Neutrophil (primary cell): Measurements from ENCODE around the gene TCFL5.
"Not testable (repeated sequence)": the region's sequence is repeated elsewhere in the genome, so short reads cannot be mapped to it uniquely, and the experiment has no call there.

Source experiments
- H3K27ac ChIP-seq: fragments of 200-600 bp; sonication (generic); 2 replicates; pipeline ENCODE4 v1.5.1; 2016; ENCODE audit warnings: mild to moderate bottlenecking, moderate library complexity
- H3K27me3 ChIP-seq: fragments of 200-600 bp; sonication (generic); 2 replicates; pipeline ENCODE4 v1.6.0; 2016; ENCODE audit warnings: mild to moderate bottlenecking
- H3K36me3 ChIP-seq: fragments of 200-600 bp; sonication (generic); 2 replicates; pipeline ENCODE4 v1.5.1; 2017
- H3K4me1 ChIP-seq, 2 experiments: fragments of 200-600 bp in 1 of 2; sonication (generic) in 1 of 2; 1 replicate in 1 of 2; 2 replicates in 1 of 2; pipeline versions ENCODE4 v1.5.1 to v1.6.1; 2013 to 2016; ENCODE audit warnings: low read depth in 1 of 2, low read length in 1 of 2, mild to moderate bottlenecking in 1 of 2, moderate library complexity in 1 of 2; ENCODE audit not compliant: control insufficient read depth in 1 of 2, insufficient read depth in 1 of 2
- H3K4me3 ChIP-seq, 2 experiments: fragments of 200-600 bp in 1 of 2; sonication (generic) in 1 of 2; 1 replicate in 1 of 2; 2 replicates in 1 of 2; pipeline ENCODE4 v1.5.1; 2013 to 2016; ENCODE audit warnings: low read depth in 1 of 2, low read length in 1 of 2, mild to moderate bottlenecking in 1 of 2, moderate library complexity in 1 of 2
- H3K9me3 ChIP-seq: fragments of 200-600 bp; sonication (generic); 2 replicates; pipeline ENCODE4 v1.5.1; 2016
- TF ChIP-seq, protein P1 (sequence below): fragments of 200-600 bp; sonication (generic); IDR thresholded peaks from 2 replicates; pipeline ENCODE4 v1.5.1; 2016; ENCODE audit warnings: antibody characterized with exemption

Gene TCFL5

DNA sequence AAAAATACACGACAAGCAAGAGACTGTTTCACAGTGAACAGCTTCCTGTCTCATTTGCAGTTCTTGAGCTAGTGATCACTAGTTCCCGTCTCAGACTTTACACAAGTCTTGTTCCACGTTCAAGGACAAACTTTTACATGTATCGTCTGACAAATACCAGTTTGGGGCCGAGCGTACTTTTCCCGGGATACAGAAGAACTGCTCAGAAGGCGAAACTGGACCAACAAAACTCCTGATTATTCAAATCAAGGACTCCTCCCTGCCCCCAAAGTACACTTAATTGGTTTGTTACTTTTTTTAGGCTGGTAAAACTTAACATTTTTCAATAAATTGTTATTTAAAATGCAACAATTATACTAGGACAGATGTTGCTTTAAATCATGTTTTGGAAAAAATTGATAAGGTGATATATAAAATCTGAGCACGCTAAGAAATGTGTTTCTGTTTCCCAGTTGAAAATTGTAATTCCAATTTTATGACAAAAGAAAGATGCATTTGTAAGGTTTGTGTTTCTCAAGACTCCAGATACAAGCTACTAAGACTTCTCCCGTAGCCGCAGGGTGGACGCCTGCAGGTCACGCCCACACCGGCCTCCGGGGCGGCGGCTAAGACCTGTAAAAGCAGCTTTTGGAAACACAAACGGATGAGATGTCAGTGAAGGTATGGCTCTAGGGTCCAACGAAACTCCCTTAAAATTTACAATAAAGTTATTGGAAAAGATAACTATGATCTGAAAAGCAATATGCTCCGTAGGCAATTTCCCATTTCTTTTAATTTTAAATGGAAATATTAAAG lies 16.8 kb upstream of the TCFL5 start:
- Histone ChIP-seq H3K27me3 (peaks cover 51% of the 10 kb centered on the region), H3K9me3 (no peaks in the 10 kb centered on the region), H3K4me1 (peaks cover 0 to 2% of the 10 kb centered on the region in 2 experiments), H3K36me3 (peaks cover 42% of the 10 kb centered on the region), H3K27ac (no peak overlapping the region), H3K4me3 (no peak overlapping the region)
- TF ChIP-seq, protein P1, sequence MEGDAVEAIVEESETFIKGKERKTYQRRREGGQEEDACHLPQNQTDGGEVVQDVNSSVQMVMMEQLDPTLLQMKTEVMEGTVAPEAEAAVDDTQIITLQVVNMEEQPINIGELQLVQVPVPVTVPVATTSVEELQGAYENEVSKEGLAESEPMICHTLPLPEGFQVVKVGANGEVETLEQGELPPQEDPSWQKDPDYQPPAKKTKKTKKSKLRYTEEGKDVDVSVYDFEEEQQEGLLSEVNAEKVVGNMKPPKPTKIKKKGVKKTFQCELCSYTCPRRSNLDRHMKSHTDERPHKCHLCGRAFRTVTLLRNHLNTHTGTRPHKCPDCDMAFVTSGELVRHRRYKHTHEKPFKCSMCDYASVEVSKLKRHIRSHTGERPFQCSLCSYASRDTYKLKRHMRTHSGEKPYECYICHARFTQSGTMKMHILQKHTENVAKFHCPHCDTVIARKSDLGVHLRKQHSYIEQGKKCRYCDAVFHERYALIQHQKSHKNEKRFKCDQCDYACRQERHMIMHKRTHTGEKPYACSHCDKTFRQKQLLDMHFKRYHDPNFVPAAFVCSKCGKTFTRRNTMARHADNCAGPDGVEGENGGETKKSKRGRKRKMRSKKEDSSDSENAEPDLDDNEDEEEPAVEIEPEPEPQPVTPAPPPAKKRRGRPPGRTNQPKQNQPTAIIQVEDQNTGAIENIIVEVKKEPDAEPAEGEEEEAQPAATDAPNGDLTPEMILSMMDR: no peak

DNA sequence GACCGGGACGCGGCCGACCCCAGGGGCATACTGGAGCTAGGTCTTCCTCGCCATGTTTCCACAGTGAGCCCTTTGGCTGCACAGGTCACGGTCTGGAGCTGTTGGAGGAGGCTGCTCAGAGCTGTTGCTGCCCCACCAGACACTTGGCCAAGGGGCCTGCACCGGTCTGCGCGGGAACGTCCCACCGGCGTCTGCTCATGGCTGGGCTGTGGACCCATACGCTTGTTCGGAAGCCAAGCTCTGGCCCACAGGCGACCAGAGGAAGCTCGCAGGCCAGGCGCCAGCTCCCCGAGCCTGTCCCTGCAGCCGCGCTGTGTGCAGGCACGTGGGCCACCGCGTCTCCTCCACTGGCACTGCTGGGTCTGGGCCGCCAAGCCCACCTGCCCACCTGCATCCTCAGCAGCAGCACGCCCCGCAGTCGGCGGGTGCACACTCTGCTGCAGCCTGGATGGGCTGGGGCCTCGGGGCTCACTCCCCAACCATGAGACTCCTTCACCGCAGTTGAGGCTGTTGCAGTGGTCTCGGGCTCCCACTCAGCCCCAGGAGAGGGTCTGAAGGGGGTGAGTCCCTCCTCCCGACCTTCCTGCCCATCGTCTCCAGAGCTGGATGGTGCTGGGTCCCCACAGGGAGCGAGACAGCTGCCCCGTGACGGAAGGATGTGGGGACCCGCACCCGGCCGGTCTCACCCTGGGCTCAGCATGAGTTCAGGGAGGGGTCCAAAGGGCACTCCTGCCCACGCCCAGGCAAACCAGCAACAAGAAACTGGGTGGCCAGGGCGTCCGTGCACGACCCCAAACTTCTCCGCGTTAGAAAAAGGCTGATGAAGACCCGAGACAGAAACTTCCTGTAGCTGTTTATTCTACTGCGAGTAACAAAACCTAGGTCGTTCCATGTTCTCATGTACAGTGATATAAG lies 15.5 kb upstream of the TCFL5 start:
- peaks cover 39% of the 10 kb centered on the region for H3K36me3 ChIP-seq
- peaks cover 3 to 5% of the 10 kb centered on the region in 2 experiments for H3K4me1 ChIP-seq
- no peak overlapping the region for H3K27ac ChIP-seq
- H3K4me3 ChIP-seq: no peak overlapping the region
- peaks cover 62% of the 10 kb centered on the region for H3K27me3 ChIP-seq
- no peaks in the 10 kb centered on the region for H3K9me3 ChIP-seq
- TF ChIP-seq, protein P1: no peak

DNA sequence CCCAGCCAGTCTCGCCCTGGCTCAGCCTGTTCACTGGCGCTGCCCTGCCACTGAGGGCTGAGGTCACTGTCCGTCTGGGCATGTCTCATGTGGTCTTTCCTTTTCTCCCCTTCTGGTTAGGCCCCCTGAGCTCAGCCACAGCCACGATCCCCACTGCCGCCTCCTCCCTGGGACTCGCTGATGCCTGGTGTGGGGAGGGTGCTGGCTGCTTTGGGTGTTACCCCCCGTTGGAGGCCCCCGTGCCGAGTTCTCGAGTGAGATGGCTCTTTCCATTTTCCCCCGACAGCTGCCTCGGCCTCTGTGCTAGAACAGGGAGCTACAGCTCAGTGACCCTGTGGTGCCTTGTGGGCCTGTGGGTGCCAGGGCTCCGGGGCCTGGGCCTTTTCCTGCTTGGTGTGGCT lies 14.9 kb upstream of the TCFL5 start:
- Histone ChIP-seq H3K4me3 (no peak overlapping the region), H3K27me3 (peaks cover 62% of the 10 kb centered on the region), H3K27ac (no peak overlapping the region), H3K4me1 (peaks cover 3 to 5% of the 10 kb centered on the region in 2 experiments), H3K36me3 (peaks cover 32% of the 10 kb centered on the region), H3K9me3 (no peaks in the 10 kb centered on the region)
- TF ChIP-seq, protein P1: no peak

DNA sequence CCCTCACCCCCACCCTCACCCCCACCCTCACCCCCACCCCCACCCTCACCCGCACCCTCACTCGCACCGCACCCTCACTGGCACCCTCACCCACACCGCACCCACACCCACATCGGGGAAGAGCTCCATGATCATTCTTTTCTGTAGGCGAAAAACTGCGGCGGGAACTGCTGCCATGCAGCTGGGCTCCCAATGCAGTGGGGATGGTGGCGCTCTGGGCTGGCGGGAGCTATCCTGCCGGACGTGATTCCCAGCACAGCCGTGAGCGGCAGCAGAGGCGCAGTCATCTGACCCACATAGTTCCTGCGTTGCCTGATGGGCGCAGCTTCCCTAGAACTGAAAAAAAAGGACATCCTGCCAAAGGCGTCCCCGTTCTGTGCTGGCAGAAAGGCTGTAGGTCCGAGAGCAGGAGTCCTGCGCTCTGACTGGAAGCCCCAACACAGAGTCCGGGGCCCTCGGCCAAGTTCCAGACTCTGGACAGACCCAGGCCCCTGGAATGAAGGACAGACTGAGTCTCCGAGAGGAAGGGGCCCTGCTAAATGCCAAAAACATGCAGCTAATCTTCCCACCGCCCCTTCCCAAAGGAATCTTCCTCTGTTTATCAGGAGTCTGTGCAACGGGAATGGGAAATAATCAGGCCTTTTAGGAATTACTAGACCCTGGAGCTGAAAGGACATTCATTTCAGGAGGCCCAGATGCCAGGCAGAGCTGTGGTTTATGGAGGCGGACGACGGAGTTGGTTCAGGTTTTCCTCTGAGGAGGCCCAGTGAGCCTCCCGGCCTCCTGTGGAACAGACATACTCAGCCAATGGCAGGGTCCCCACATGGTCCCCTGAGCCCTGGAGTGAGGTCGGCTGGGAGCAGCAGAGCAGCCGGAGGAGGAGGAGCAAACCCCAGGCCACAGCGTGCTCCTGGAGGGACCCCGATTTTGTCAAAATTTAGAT lies 14.1 kb upstream of the TCFL5 start:
- peaks cover 62% of the 10 kb centered on the region for H3K27me3 ChIP-seq
- no peaks in the 10 kb centered on the region for H3K9me3 ChIP-seq
- no peak overlapping the region for H3K27ac ChIP-seq
- H3K4me3 ChIP-seq: no peak overlapping the region
- H3K36me3 ChIP-seq: peaks cover 24% of the 10 kb centered on the region
- H3K4me1 ChIP-seq: peaks cover 3 to 5% of the 10 kb centered on the region in 2 experiments
- TF ChIP-seq, protein P1: no peak

DNA sequence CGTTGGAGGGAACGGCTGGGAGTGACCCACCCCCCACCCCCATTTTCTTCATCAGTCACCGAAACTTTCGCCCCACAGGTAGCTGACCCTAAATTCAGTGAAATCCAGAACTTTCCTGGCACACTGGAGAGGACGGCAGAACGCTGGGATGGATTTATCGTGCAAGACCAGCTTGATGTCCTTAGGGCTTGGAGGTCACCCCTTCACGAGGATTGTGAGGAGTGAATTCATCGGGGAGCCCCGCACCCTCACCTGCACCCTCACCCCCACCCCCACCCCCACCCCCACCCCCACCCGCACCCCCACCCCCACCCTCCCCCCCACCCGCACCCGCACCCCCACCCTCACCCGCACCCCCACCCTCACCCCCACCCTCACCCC lies 13.3 kb upstream of the TCFL5 start:
- peaks cover 17% of the 10 kb centered on the region for H3K36me3 ChIP-seq
- H3K27ac ChIP-seq: no peak overlapping the region
- H3K4me3 ChIP-seq: no peak overlapping the region
- TF ChIP-seq, protein P1: no peak
- H3K9me3 ChIP-seq: no peaks in the 10 kb centered on the region
- peaks cover 3 to 5% of the 10 kb centered on the region in 2 experiments for H3K4me1 ChIP-seq
- H3K27me3 ChIP-seq: peaks cover 62% of the 10 kb centered on the region

DNA sequence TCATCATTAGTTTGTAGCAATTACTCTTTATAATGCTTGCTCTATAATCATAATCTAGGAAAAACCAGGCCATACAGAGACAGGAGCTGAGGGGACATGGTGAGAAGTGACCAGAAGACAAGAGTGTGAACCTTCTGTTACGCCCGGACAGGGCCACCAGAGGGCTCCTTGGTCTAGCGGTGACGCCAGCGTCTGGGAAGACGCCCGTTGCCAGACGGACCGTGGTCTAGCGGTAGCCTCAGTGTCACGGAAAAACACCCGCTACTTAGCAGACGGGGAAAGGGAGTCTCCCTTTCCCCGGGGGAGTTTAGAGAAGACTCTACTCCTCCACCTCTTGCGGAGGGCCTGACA lies 12.0 kb upstream of the TCFL5 start:
- H3K36me3 ChIP-seq, H3K4me1 ChIP-seq, H3K9me3 ChIP-seq, H3K4me3 ChIP-seq, H3K27ac ChIP-seq: not testable (repeated sequence)
- H3K27me3 ChIP-seq: peaks cover 51% of the 10 kb centered on the region
